ENCODE data around the gene LRP1B.

LRP1B gene

GRCh38 chr2:140639628-140640027 is 1491.2 kb downstream of the LRP1B start:
- no peak for FAIRE-seq

GRCh38 chr2:140630557-140630956 is 1500.3 kb downstream of the LRP1B start:
- FAIRE-seq, result no peak

- no peak for FAIRE-seq
Observed at GRCh38 chr2:140627885-140628284, 1502.9 kb downstream of the LRP1B start.

GRCh38 chr2:140627136-140627535 is 1503.7 kb downstream of the LRP1B start:
- FAIRE-seq, result no peak

- FAIRE-seq, result no peak
Observed at GRCh38 chr2:140624200-140624599, 1506.6 kb downstream of the LRP1B start.

- no peak for FAIRE-seq
Observed at GRCh38 chr2:140621583-140622362, 1509.0 kb downstream of the LRP1B start.

GRCh38 chr2:140604788-140605187 is 1526.0 kb downstream of the LRP1B start:
- no peak for FAIRE-seq

GRCh38 chr2:140604096-140604495 is 1526.7 kb downstream of the LRP1B start:
- FAIRE-seq, result no peak

- FAIRE-seq, result no peak
Observed at GRCh38 chr2:140603416-140603815, 1527.4 kb downstream of the LRP1B start.

- FAIRE-seq, result no peak
Observed at GRCh38 chr2:140601801-140602200, 1529.0 kb downstream of the LRP1B start.

- FAIRE-seq, result no peak
Observed at GRCh38 chr2:140601342-140601741, 1529.5 kb downstream of the LRP1B start.

- FAIRE-seq, result no peak
Observed at GRCh38 chr2:140600116-140600515, 1530.7 kb downstream of the LRP1B start.

GRCh38 chr2:140597836-140598235 is 1533.0 kb downstream of the LRP1B start:
- FAIRE-seq, result no peak

- no peak for FAIRE-seq
Observed at GRCh38 chr2:140597205-140597604, 1533.6 kb downstream of the LRP1B start.

- FAIRE-seq, result no peak
Observed at GRCh38 chr2:140596447-140596846, 1534.4 kb downstream of the LRP1B start.

- FAIRE-seq, result no peak
Observed at GRCh38 chr2:140595107-140595506, 1535.7 kb downstream of the LRP1B start.

GRCh38 chr2:140593132-140593531 is 1537.7 kb downstream of the LRP1B start:
- no peak for FAIRE-seq

- FAIRE-seq, result no peak
Observed at GRCh38 chr2:140589696-140590095, 1541.1 kb downstream of the LRP1B start.

- no peak for FAIRE-seq
Observed at GRCh38 chr2:140589273-140589672, 1541.5 kb downstream of the LRP1B start.

GRCh38 chr2:140586379-140586778 is 1544.4 kb downstream of the LRP1B start:
- no peak for FAIRE-seq

- peak; percentile 3 for FAIRE-seq
Observed at GRCh38 chr2:140585016-140585415, 1545.8 kb downstream of the LRP1B start.

GRCh38 chr2:140584471-140584870 is 1546.3 kb downstream of the LRP1B start:
- no peak for FAIRE-seq

GRCh38 chr2:140580532-140581151 is 1550.2 kb downstream of the LRP1B start:
- FAIRE-seq, result no peak

- FAIRE-seq, result no peak
Observed at GRCh38 chr2:140577453-140577852, 1553.4 kb downstream of the LRP1B start.

GRCh38 chr2:140567734-140568133 is 1563.1 kb downstream of the LRP1B start:
- FAIRE-seq, result no peak

Measured in A204.1 (cell line).